HL-60 (cell line): ENCODE results near the gene NDUFB2.

Source experiments
- DNase-seq, 2 experiments: peaks; one replicate each; pipeline ENCODE4 v3.0.0-alpha.2; 2010 to 2020; ENCODE audit warnings: low read depth in 1 of 2, low spot score in 1 of 2
- H3K27ac ChIP-seq: fragments of 250-450 bp; sonication (Bioruptor Pico); replicated peaks from 2 replicates; pipeline ENCODE4 v1.5.1; 2020; ENCODE audit warnings: mild to moderate bottlenecking, moderate library complexity
- H3K27me3 ChIP-seq: fragments of 250-450 bp; sonication (Bioruptor Pico); 2 replicates; pipeline ENCODE4 v1.5.1; 2021; ENCODE audit warnings: mild to moderate bottlenecking, moderate library complexity; ENCODE audit not compliant: insufficient read depth, poor library complexity, severe bottlenecking
- H3K4me3 ChIP-seq: replicated peaks from 2 replicates; pipeline ENCODE4 v1.5.1; 2011; ENCODE audit warnings: mild to moderate bottlenecking, control low read depth, low read length; ENCODE audit not compliant: insufficient read depth
- CTCF ChIP-seq: IDR thresholded peaks from one replicate; pipeline ENCODE4 v1.5.1; 2011; ENCODE audit warnings: low read length, control low read depth, inconsistent platforms; ENCODE audit not compliant: insufficient read depth
- GABPA ChIP-seq: IDR thresholded peaks from 2 replicates; pipeline ENCODE4 v1.6.1; 2012; ENCODE audit warnings: low read depth
- POLR2AphosphoS5 ChIP-seq: IDR thresholded peaks from 2 replicates; pipeline ENCODE4 v1.6.1; 2012; ENCODE audit warnings: low read depth
- REST ChIP-seq: IDR thresholded peaks from 2 replicates; pipeline ENCODE4 v1.6.1; 2012; ENCODE audit warnings: low read depth; ENCODE audit not compliant: insufficient replicate concordance
- SPI1 ChIP-seq: IDR thresholded peaks from 2 replicates; pipeline ENCODE4 v1.6.1; 2012; ENCODE audit warnings: low read depth, mild to moderate bottlenecking, borderline replicate concordance

Gene NDUFB2

DNA sequence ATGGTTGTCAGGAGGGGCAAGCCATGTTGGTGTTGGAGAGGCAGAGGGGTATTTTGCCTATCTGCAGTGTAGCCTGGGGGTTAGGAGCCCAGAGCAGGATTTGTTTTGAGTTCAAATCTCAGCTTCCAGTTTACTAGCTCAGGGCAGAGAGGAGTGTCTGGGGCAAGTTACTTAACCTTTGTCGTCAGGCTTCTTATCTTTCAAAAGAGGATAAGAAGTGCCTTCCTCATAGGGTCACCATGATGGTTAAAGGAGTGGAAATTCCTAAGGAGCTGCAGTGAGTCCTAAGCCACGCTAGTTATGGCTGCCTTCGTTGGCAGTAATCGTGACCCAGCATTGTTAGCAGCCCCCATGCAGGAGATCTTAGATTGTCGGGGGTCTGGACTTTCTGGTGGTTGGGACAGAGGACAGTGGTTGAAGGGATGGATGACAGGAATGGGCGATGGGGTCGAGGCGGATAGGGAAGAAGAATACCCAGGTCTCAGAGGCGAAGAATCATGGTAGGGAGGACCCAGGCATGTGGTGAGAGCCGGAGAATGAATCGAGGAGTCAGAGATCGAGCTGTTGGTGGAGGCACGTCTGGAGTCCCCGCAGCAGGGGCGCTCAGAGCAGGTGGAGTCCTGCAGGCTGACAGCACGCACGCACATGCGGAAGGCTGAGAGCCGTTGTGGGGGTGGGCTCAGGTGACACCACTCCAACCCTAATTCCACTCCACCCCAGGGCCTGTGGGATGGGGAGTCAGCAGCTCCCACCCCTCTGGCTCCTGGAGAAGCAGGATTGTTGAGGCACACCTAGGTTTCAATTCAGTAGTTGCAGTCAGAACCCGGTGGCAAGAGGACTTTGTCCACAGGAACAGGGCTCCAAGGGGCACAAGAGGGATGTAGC, 12.2 kb upstream of the NDUFB2 start:
- H3K27me3 ChIP-seq: no peaks in the 10 kb centered on the region
- TF ChIP-seq SPI1: no peak
- TF ChIP-seq REST: no peak
- TF ChIP-seq POLR2AphosphoS5: no peak
- no peak for TF ChIP-seq CTCF
- TF ChIP-seq GABPA: no peak
- H3K27ac ChIP-seq: no peak overlapping the region
- no peak for DNase-seq
- H3K4me3 ChIP-seq: no peak overlapping the region

- Histone ChIP-seq H3K27me3 (no peaks in the 10 kb centered on the region), H3K27ac (no peak overlapping the region), H3K4me3 (no peak overlapping the region)
- DNase-seq: no peak
- TF ChIP-seq CTCF (no peak), REST (no peak), SPI1 (no peak), GABPA (no peak), POLR2AphosphoS5 (no peak)
These were observed 11.0 kb upstream of the NDUFB2 start for GRCh38 chr7:140685407-140686087.

DNA sequence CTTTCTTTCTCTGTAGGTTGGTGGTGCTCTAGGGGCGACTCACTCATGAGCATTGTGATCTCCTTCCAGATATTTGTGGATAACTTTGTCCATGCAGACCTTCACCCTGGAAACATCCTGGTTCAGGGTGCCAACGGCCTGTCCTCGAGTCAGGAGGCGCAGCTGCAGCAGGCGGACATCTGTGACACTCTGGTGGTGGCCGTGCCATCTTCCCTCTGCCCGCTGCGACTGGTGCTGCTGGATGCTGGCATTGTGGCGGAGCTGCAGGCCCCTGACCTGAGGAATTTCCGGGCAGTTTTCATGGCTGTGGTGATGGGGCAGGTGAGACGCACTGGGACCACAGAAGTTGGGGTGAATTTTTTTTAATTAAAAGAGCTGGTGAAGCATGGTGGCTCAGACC, 9.6 kb upstream of the NDUFB2 start:
- H3K4me3 ChIP-seq: no peak overlapping the region
- no peak overlapping the region for H3K27ac ChIP-seq
- no peaks in the 10 kb centered on the region for H3K27me3 ChIP-seq
- DNase-seq: no peak
- no peak for TF ChIP-seq CTCF
- no peak for TF ChIP-seq SPI1
- no peak for TF ChIP-seq REST
- no peak for TF ChIP-seq POLR2AphosphoS5
- no peak for TF ChIP-seq GABPA
